HG03039 (cell line): ENCODE data around the gene ADISSP.

ENCODE experiments used
- ATAC-seq: cut with Tn5 transposase; IDR thresholded peaks from one replicate; pipeline ENCODE4 v1.9.1; 2021; ENCODE audit warnings: mild to moderate bottlenecking, moderate library complexity; ENCODE audit not compliant: unreplicated experiment

Gene ADISSP

DNA sequence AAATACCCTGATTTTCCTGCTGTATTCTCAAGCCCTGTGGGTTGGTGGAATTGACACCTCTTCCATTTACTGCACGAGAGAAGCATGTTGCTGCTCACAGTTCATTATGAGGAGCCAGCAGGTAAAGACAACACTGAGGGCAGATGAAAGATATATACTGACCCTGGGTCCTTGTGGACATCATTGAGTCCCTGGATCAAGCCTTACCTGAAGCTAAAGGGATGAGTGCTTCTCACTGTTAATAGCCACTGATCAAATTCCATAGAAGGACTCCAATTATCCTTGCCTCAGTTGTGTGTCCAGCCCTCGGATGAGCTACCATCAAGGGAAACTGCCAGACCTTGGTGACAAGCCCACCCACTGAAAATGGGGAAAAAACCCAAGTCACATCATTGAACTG lies 47.5 kb downstream of the ADISSP start:
- ATAC-seq = no peak

GRCh38 chr20:3719046-3719445 lies 48.5 kb downstream of the ADISSP start:
- ATAC-seq = no peak

- ATAC-seq = no peak
Observed at GRCh38 chr20:3716195-3716834, 51.2 kb downstream of the ADISSP start.

DNA sequence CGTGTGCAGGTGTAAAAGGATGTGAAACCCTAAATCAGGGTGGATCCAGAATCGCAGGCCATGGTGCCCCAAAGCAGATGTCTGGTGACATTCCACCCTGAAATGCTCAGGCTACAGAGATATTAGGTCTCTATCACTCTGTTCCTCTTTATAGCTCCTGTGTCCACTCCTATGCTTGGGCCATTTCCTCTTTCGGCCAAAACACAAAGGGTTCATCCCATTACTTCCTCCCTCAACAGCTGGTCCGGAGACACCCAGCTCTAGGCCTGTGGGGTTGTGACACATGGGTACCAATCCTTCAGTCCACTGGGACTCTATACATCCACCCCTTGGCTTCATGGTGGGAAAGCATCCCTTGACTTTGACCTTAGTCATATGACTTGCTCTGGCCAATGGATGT lies 53.5 kb downstream of the ADISSP start:
- no peak for ATAC-seq

DNA sequence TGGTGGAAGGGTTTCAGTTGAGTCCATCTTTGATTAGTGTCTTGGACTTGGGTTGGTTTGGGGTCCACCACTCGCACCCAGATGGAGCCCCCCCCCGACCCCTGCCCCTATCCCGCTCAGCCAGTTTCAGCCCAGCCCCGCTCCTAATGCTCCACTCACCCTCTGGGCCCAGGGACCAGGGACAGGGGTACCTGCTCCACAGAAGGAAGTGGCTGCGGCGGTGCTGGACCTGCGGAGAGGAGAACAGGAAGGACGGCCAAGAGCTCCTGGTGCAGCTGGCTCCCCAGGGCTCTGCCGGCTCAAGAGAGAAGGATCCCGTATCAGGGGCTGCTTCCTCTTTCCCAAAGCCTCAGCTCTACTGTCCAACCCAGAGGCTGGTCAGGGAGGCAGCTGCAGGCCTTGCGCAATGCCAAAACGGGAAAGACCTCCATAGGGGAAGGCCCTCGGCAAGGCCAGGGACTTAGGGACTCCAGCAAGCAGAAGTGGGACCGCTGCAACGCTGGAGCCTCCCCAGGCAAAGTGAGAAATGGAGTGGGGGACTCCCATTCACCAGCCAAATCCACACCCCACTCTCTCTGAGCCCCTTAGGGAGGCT lies 55.2 kb downstream of the ADISSP start, which contains the start of gene SIGLEC1:
Gene SIGLEC1 (minus strand): TSS at position 322 of the 595 bp plus-strand sequence. CDS start 5,472 bp downstream, outside the sequence.
- ATAC-seq = no peak

DNA sequence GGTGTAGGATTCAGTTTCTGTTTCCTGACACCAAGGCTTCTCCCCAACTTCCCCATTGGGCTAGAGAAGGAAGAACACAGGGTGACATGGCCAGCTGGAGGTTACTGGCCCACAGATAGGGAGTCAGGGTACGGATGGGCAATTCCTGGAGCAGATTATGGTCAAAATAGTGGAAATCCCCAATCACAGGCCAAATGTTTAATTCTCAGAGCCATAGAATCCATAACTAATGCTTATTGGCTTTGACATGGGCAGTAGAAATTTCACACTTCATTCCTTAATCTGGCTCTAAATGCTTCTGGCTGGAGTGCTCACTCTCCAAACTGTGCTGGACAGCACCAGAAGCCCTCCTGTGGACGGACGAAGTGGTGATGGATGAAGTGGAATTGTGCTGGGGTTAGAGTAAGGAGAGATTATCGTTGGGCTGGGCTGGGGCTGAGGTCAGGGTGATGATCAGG lies 56.0 kb downstream of the ADISSP start:
- ATAC-seq = no peak

- ATAC-seq = no peak
Observed at GRCh38 chr20:3710703-3711483, 56.7 kb downstream of the ADISSP start.

GRCh38 chr20:3710011-3710466 lies 57.5 kb downstream of the ADISSP start:
- ATAC-seq = no peak

GRCh38 chr20:3707508-3707899 lies 60.0 kb downstream of the ADISSP start:
- ATAC-seq = no peak

GRCh38 chr20:3706774-3707507 lies 60.6 kb downstream of the ADISSP start:
- ATAC-seq = no peak

- ATAC-seq = no peak
Observed at GRCh38 chr20:3705970-3706739, 61.4 kb downstream of the ADISSP start.

GRCh38 chr20:3705491-3705969 lies 62.0 kb downstream of the ADISSP start:
- ATAC-seq = no peak

DNA sequence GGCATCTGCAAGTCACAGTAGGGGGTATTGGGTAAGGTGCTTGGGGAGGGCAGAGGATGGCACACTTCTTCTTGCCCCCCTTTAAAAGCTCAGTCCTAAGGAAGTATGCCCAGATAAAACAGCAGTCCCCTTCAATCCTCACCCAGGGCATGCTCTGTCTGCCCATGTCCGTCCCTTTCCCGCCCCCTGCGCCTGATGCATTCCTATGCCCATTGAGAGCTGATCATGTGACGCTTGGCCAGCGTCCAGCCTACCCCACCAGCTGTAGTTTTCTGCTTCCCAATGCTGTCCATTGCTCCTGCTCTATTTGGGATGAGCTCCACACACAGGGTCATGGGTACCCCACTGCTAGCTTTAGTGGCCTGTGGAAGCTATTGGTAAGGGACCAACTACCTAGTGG lies 63.5 kb downstream of the ADISSP start:
- no peak for ATAC-seq
